ENCODE measurements around the gene UGGT1.

DNA sequence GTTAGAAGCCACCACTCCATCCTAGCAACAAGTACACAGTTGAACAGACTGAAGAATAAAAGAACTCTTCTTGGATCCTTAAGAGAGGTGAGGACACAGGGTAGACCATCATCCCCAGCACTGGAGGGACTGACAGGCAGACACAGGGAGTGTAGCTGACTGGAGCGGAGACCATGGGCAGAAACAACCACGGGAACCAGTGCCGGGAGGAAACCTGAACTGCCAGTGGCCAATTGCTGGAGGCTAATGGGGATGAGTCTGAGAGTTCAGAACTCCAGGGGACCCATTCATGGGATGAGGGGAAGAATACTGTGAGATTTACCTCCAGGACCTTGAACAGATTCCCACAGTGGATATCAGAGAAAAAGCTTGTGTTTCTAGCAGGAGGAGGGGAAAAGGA is 150.9 kb downstream of the UGGT1 start:
- TF ChIP-seq, protein P1, sequence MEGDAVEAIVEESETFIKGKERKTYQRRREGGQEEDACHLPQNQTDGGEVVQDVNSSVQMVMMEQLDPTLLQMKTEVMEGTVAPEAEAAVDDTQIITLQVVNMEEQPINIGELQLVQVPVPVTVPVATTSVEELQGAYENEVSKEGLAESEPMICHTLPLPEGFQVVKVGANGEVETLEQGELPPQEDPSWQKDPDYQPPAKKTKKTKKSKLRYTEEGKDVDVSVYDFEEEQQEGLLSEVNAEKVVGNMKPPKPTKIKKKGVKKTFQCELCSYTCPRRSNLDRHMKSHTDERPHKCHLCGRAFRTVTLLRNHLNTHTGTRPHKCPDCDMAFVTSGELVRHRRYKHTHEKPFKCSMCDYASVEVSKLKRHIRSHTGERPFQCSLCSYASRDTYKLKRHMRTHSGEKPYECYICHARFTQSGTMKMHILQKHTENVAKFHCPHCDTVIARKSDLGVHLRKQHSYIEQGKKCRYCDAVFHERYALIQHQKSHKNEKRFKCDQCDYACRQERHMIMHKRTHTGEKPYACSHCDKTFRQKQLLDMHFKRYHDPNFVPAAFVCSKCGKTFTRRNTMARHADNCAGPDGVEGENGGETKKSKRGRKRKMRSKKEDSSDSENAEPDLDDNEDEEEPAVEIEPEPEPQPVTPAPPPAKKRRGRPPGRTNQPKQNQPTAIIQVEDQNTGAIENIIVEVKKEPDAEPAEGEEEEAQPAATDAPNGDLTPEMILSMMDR (conservative IDR thresholded peaks at IDR 0.05; ENCODE audit: low read depth in 2 of 2): no peak
- TF ChIP-seq, protein P2, sequence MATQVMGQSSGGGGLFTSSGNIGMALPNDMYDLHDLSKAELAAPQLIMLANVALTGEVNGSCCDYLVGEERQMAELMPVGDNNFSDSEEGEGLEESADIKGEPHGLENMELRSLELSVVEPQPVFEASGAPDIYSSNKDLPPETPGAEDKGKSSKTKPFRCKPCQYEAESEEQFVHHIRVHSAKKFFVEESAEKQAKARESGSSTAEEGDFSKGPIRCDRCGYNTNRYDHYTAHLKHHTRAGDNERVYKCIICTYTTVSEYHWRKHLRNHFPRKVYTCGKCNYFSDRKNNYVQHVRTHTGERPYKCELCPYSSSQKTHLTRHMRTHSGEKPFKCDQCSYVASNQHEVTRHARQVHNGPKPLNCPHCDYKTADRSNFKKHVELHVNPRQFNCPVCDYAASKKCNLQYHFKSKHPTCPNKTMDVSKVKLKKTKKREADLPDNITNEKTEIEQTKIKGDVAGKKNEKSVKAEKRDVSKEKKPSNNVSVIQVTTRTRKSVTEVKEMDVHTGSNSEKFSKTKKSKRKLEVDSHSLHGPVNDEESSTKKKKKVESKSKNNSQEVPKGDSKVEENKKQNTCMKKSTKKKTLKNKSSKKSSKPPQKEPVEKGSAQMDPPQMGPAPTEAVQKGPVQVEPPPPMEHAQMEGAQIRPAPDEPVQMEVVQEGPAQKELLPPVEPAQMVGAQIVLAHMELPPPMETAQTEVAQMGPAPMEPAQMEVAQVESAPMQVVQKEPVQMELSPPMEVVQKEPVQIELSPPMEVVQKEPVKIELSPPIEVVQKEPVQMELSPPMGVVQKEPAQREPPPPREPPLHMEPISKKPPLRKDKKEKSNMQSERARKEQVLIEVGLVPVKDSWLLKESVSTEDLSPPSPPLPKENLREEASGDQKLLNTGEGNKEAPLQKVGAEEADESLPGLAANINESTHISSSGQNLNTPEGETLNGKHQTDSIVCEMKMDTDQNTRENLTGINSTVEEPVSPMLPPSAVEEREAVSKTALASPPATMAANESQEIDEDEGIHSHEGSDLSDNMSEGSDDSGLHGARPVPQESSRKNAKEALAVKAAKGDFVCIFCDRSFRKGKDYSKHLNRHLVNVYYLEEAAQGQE (IDR thresholded peaks at IDR 0.05; ENCODE audit: unreplicated experiment): no peak
- TF ChIP-seq EZH2 (IDR thresholded peaks at IDR 0.05; ENCODE audit: low read depth, unreplicated experiment) (no peak), NANOG (IDR thresholded peaks at IDR 0.05; ENCODE audit: borderline replicate concordance) (no peak), POLR2AphosphoS5 (IDR thresholded peaks at IDR 0.05; ENCODE audit: low read depth) (no peak), JUNB (IDR thresholded peaks at IDR 0.05; ENCODE audit: unreplicated experiment) (no peak), EZH2phosphoT487 (IDR thresholded peaks at IDR 0.05; ENCODE audit: unreplicated experiment) (no peak), CREB1 (CRISPR knock-in tag; IDR thresholded peaks at IDR 0.05; ENCODE audit: low read depth) (no peak), ETS1 (IDR thresholded peaks at IDR 0.05) (no peak), ZNF331 (CRISPR knock-in tag; IDR thresholded peaks at IDR 0.05; ENCODE audit: low read depth) (no peak)
- TF ChIP-seq, protein P3, sequence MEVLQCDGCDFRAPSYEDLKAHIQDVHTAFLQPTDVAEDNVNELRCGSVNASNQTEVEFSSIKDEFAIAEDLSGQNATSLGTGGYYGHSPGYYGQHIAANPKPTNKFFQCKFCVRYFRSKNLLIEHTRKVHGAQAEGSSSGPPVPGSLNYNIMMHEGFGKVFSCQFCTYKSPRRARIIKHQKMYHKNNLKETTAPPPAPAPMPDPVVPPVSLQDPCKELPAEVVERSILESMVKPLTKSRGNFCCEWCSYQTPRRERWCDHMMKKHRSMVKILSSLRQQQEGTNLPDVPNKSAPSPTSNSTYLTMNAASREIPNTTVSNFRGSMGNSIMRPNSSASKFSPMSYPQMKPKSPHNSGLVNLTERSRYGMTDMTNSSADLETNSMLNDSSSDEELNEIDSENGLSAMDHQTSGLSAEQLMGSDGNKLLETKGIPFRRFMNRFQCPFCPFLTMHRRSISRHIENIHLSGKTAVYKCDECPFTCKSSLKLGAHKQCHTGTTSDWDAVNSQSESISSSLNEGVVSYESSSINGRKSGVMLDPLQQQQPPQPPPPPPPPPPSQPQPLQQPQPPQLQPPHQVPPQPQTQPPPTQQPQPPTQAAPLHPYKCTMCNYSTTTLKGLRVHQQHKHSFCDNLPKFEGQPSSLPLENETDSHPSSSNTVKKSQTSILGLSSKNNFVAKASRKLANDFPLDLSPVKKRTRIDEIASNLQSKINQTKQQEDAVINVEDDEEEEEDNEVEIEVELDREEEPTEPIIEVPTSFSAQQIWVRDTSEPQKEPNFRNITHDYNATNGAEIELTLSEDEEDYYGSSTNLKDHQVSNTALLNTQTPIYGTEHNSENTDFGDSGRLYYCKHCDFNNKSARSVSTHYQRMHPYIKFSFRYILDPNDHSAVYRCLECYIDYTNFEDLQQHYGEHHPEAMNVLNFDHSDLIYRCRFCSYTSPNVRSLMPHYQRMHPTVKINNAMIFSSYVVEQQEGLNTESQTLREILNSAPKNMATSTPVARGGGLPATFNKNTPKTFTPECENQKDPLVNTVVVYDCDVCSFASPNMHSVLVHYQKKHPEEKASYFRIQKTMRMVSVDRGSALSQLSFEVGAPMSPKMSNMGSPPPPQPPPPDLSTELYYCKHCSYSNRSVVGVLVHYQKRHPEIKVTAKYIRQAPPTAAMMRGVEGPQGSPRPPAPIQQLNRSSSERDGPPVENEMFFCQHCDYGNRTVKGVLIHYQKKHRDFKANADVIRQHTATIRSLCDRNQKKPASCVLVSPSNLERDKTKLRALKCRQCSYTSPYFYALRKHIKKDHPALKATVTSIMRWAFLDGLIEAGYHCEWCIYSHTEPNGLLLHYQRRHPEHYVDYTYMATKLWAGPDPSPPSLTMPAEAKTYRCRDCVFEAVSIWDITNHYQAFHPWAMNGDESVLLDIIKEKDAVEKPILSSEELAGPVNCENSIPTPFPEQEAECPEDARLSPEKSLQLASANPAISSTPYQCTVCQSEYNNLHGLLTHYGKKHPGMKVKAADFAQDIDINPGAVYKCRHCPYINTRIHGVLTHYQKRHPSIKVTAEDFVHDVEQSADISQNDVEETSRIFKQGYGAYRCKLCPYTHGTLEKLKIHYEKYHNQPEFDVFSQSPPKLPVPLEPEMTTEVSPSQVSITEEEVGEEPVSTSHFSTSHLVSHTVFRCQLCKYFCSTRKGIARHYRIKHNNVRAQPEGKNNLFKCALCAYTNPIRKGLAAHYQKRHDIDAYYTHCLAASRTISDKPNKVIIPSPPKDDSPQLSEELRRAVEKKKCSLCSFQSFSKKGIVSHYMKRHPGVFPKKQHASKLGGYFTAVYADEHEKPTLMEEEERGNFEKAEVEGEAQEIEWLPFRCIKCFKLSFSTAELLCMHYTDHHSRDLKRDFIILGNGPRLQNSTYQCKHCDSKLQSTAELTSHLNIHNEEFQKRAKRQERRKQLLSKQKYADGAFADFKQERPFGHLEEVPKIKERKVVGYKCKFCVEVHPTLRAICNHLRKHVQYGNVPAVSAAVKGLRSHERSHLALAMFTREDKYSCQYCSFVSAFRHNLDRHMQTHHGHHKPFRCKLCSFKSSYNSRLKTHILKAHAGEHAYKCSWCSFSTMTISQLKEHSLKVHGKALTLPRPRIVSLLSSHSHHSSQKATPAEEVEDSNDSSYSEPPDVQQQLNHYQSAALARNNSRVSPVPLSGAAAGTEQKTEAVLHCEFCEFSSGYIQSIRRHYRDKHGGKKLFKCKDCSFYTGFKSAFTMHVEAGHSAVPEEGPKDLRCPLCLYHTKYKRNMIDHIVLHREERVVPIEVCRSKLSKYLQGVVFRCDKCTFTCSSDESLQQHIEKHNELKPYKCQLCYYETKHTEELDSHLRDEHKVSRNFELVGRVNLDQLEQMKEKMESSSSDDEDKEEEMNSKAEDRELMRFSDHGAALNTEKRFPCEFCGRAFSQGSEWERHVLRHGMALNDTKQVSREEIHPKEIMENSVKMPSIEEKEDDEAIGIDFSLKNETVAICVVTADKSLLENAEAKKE (CRISPR knock-in tag; IDR thresholded peaks at IDR 0.05): no peak
